ACC112 (cell line): ENCODE data around the gene FSHR.

Source experiments
- H2AFZ ChIP-seq: fragments of 200-600 bp; sonication (generic); one replicate; pipeline ENCODE4 v1.6.0; 2017; ENCODE audit warnings: antibody characterized with exemption, low read length; ENCODE audit not compliant: unreplicated experiment
- H3K27ac ChIP-seq: fragments of 200-600 bp; sonication (generic); 2 replicates; pipeline ENCODE4 v1.5.1; 2014; ENCODE audit warnings: low read depth, mild to moderate bottlenecking, antibody characterized with exemption, low read length, moderate library complexity
- H3K27me3 ChIP-seq: fragments of 200-600 bp; sonication (generic); 2 replicates; pipeline ENCODE4 v1.6.1; 2014; ENCODE audit warnings: mild to moderate bottlenecking, antibody characterized with exemption, low read length, moderate library complexity, mixed read lengths; ENCODE audit not compliant: insufficient read depth
- H3K36me3 ChIP-seq: fragments of 200-600 bp; sonication (generic); 2 replicates; pipeline ENCODE4 v1.6.1; 2016; ENCODE audit warnings: mild to moderate bottlenecking, antibody characterized with exemption, low read length, moderate library complexity, mixed read lengths; ENCODE audit not compliant: insufficient read depth
- H3K4me1 ChIP-seq: fragments of 200-600 bp; sonication (generic); one replicate; pipeline ENCODE4 v1.6.1; 2016; ENCODE audit warnings: low read length, mixed read lengths; ENCODE audit not compliant: insufficient read depth, unreplicated experiment, control insufficient read depth
- H3K4me3 ChIP-seq: fragments of 200-600 bp; sonication (generic); 2 replicates; pipeline ENCODE4 v1.5.1; 2014; ENCODE audit warnings: mild to moderate bottlenecking, low read depth, low read length
- H3K79me2 ChIP-seq: fragments of 200-600 bp; sonication (generic); one replicate; pipeline ENCODE4 v1.6.0; 2016; ENCODE audit warnings: low read length; ENCODE audit not compliant: control insufficient read depth, unreplicated experiment, insufficient read depth

The FSHR gene

GRCh38 chr2:48941908-48942307 lies 212.4 kb downstream of the FSHR start:
- Histone ChIP-seq H3K4me1 (no peaks in the 10 kb centered on the region), H3K36me3 (no peaks in the 10 kb centered on the region), H3K4me3 (no peak overlapping the region), H3K79me2 (no peaks in the 10 kb centered on the region), H2AFZ (no peak overlapping the region), H3K27me3 (peaks cover 13% of the 10 kb centered on the region), H3K27ac (no peak overlapping the region)

GRCh38 chr2:48941456-48941855 lies 212.9 kb downstream of the FSHR start:
- no peaks in the 10 kb centered on the region for H3K4me1 ChIP-seq
- no peaks in the 10 kb centered on the region for H3K36me3 ChIP-seq
- H3K27ac ChIP-seq = no peak overlapping the region
- no peaks in the 10 kb centered on the region for H3K79me2 ChIP-seq
- no peak overlapping the region for H3K4me3 ChIP-seq
- peaks cover 13% of the 10 kb centered on the region for H3K27me3 ChIP-seq
- H2AFZ ChIP-seq = no peak overlapping the region

GRCh38 chr2:48940606-48941005 lies 213.7 kb downstream of the FSHR start:
- Histone ChIP-seq H3K27ac (no peak overlapping the region), H3K27me3 (peaks cover 13% of the 10 kb centered on the region), H3K36me3 (no peaks in the 10 kb centered on the region), H3K4me1 (no peaks in the 10 kb centered on the region), H3K4me3 (no peak overlapping the region), H3K79me2 (no peaks in the 10 kb centered on the region), H2AFZ (no peak overlapping the region)

GRCh38 chr2:48939232-48939631 lies 215.1 kb downstream of the FSHR start:
- H2AFZ ChIP-seq = no peak overlapping the region
- no peak overlapping the region for H3K27ac ChIP-seq
- H3K4me1 ChIP-seq = no peaks in the 10 kb centered on the region
- no peaks in the 10 kb centered on the region for H3K79me2 ChIP-seq
- H3K4me3 ChIP-seq = no peak overlapping the region
- H3K36me3 ChIP-seq = no peaks in the 10 kb centered on the region
- H3K27me3 ChIP-seq = peaks cover 11% of the 10 kb centered on the region

GRCh38 chr2:48938231-48938630 lies 216.1 kb downstream of the FSHR start:
- no peak overlapping the region for H3K27ac ChIP-seq

GRCh38 chr2:48934807-48935206 lies 219.5 kb downstream of the FSHR start:
- no peaks in the 10 kb centered on the region for H3K36me3 ChIP-seq
- no peaks in the 10 kb centered on the region for H3K4me1 ChIP-seq
- H3K27ac ChIP-seq = no peak overlapping the region
- no peak overlapping the region for H2AFZ ChIP-seq
- H3K4me3 ChIP-seq = no peak overlapping the region
- no peaks in the 10 kb centered on the region for H3K79me2 ChIP-seq
- 0 out of 2 replicates have a peak, but pooled peaks cover 5% of the 10 kb centered on the region for H3K27me3 ChIP-seq

More at GRCh38 chr2:48938231-48938630, 216.1 kb downstream of the FSHR start:
- Histone ChIP-seq H3K27me3 (peaks cover 5% of the 10 kb centered on the region; the same call in 1 of the 2 replicates), H3K4me3 (no peak overlapping the region), H3K4me1 (no peaks in the 10 kb centered on the region), H3K79me2 (no peaks in the 10 kb centered on the region), H2AFZ (no peak overlapping the region), H3K36me3 (no peaks in the 10 kb centered on the region)

- no peak overlapping the region for H3K27ac ChIP-seq
- H3K36me3 ChIP-seq = no peaks in the 10 kb centered on the region
- H3K27me3 ChIP-seq = 0 out of 2 replicates have a peak, but pooled peaks cover 2% of the 10 kb centered on the region
- H3K79me2 ChIP-seq = no peaks in the 10 kb centered on the region
- no peak overlapping the region for H2AFZ ChIP-seq
- no peak overlapping the region for H3K4me3 ChIP-seq
- H3K4me1 ChIP-seq = no peaks in the 10 kb centered on the region
These were observed 220.4 kb downstream of the FSHR start for GRCh38 chr2:48933828-48934497.

- no peaks in the 10 kb centered on the region for H3K27me3 ChIP-seq
- no peaks in the 10 kb centered on the region for H3K36me3 ChIP-seq
- no peak overlapping the region for H2AFZ ChIP-seq
- H3K27ac ChIP-seq = no peak overlapping the region
- H3K4me3 ChIP-seq = no peak overlapping the region
- H3K79me2 ChIP-seq = no peaks in the 10 kb centered on the region
- H3K4me1 ChIP-seq = no peaks in the 10 kb centered on the region
These were observed 221.6 kb downstream of the FSHR start for GRCh38 chr2:48932667-48933066.

GRCh38 chr2:48929571-48930301 lies 224.6 kb downstream of the FSHR start:
- Histone ChIP-seq H2AFZ (no peak overlapping the region), H3K4me1 (no peaks in the 10 kb centered on the region)

GRCh38 chr2:48927355-48927754 lies 227.0 kb downstream of the FSHR start:
- H2AFZ ChIP-seq = no peak overlapping the region
- no peak overlapping the region for H3K27ac ChIP-seq
- H3K27me3 ChIP-seq = no peaks in the 10 kb centered on the region
- no peaks in the 10 kb centered on the region for H3K4me1 ChIP-seq
- H3K79me2 ChIP-seq = no peaks in the 10 kb centered on the region
- H3K36me3 ChIP-seq = no peaks in the 10 kb centered on the region
- H3K4me3 ChIP-seq = no peak overlapping the region

More at GRCh38 chr2:48929571-48930301, 224.6 kb downstream of the FSHR start:
- Histone ChIP-seq H3K4me3 (no peak overlapping the region), H3K36me3 (no peaks in the 10 kb centered on the region), H3K79me2 (no peaks in the 10 kb centered on the region), H3K27ac (no peak overlapping the region), H3K27me3 (no peaks in the 10 kb centered on the region)

GRCh38 chr2:48915884-48916283 lies 238.4 kb downstream of the FSHR start:
- Histone ChIP-seq H3K36me3 (no peaks in the 10 kb centered on the region), H2AFZ (no peak overlapping the region), H3K79me2 (no peaks in the 10 kb centered on the region), H3K27me3 (no peaks in the 10 kb centered on the region), H3K27ac (no peak overlapping the region), H3K4me1 (no peaks in the 10 kb centered on the region), H3K4me3 (no peak overlapping the region)
